Renal cortical epithelial cell (primary cell): ENCODE measurements around the gene RFT1. TPM values are rescaled to one million over a fixed set of nuclear protein-coding genes. Genes with fewer than 3 reads are reported as not detected.

Experiments used
- DNase-seq: peaks from one replicate; pipeline ENCODE4 v3.0.0-alpha.2; 2011; ENCODE audit warnings: low read depth
- total RNA-seq: library from RNA; depleted of rRNA; stranded (reverse); fragments of >200 nt; gene quantifications from 2 replicates; pipeline ENCODE4 v1.2.3, GENCODE V29; 2014

RFT1 gene
- total RNA-seq, 1 donor from 2014 or later, result 15.0 TPM

DNA sequence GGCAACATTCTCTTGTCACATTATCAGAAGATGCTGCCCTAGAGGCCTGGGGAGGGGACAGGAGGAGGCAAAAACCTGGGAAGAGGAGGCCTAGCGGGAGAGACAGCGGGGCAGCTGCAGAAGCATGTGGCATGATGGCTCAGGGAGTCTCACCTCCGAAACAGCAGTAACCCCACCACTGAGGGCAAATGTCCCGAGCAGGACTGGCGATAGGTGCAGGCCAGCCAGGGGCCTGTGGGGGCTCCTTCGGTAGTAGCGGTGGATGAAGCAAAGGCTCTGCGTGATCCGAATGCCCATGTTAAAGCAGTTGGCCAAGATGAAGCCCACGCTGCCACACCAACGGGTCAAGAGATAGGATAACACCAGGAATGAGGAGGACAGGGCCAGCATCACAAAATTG lies 38.0 kb downstream of the RFT1 start:
- no peak for DNase-seq

DNA sequence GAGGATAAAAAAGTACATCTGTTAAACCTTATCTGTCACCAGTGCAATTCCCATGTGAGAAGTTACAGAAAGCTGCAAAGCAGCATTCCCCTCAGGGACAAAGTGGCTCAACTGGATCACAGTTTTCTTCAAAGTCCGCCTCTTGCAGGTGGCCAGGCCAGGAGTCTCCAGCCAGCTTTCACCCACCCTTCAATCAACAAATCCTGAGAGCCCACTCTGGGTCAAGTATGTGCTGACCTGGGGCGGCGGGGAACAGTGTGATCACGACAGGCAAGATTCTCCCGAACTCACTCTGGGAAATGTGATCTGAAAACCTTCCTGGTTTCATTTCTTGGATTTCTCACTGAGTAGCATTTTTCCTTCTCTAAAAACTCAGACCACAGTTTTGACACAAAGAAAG lies 39.2 kb downstream of the RFT1 start:
- DNase-seq, result no peak

GRCh38 chr3:53089511-53089910 lies 40.7 kb downstream of the RFT1 start:
- DNase-seq, result no peak

- no peak for DNase-seq
These were observed 44.8 kb downstream of the RFT1 start for GRCh38 chr3:53085476-53085875.

GRCh38 chr3:53084310-53085001 lies 45.8 kb downstream of the RFT1 start:
- peak; percentile 23 for DNase-seq

DNA sequence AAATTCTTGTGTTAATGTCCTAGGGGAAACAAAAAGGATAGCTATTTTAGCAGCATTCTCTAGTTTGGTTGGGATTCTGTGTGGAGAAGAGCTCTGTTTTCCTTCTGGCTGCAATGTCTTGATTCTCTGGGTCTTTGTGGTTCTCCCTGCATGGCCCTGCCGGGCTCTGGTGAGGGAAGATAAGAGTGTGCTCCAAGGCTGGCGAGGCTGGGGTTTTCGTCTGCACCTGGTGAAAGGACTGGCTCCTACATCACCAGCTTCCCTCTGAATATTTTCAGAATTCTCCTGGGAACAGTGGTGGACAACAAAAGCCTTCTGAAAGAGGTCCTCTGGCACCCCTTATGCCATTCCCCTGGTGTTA lies 46.3 kb downstream of the RFT1 start:
- no peak for DNase-seq

DNA sequence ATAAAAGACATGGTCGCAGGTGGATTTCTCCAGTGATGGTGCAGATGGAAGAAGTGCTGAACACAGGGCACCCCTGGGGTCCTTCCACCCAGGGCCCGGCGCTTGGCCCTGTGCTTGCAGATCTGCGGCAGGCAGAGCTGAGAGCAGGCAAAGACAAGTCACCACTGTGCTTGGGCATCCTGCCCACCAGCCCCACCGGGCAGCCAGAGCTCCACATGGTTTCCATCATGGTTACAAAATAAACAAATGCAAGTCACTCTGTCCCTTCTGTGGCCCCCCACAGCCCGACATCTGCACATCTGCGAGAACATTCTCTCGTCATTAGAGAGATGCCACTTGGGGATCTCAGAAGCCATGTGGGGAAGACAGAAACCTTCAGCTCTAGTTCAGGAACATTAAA lies 46.7 kb downstream of the RFT1 start:
- no peak for DNase-seq

GRCh38 chr3:53082736-53083135 lies 47.5 kb downstream of the RFT1 start:
- DNase-seq, result no peak

GRCh38 chr3:53081318-53081717 lies 48.9 kb downstream of the RFT1 start:
- DNase-seq, result no peak

GRCh38 chr3:53080612-53081205 lies 49.5 kb downstream of the RFT1 start:
- DNase-seq, result no peak

DNA sequence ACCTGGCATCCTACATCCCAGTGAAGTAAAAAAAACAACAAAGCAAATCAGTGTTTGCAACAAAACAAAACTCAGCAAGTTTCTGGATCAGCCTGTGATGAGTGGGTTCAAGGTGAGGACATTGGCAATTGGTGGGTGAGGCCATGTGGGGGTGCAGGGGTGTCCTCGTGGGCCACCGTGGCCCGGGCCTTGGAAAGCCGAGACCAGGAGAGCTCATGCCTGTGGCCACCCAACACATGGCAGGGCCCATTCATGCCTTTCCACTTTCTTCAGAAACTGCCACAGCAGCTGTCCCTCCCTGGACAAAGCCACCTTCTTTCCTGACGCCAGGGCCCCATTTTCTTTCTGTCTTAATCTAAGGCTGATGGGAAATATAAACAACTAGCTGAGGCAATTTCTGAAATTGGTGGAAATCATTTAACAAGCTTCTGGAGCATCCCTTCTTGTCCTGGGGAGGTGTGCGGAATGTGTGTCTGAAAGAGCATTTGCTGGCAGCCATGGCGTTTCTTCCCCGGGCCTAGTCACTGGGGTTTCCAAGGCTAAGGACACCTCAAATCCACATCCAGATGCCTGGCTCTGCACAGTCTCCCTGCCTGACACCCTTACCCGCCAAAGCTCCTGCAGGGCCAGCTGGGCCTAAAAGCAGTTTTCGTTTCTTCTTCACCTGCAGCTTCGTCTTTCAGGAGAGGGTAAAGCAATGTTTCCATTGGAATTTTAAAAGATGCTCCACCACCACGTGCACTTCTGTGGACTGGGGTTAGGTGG lies 50.3 kb downstream of the RFT1 start:
- no peak for DNase-seq

DNA sequence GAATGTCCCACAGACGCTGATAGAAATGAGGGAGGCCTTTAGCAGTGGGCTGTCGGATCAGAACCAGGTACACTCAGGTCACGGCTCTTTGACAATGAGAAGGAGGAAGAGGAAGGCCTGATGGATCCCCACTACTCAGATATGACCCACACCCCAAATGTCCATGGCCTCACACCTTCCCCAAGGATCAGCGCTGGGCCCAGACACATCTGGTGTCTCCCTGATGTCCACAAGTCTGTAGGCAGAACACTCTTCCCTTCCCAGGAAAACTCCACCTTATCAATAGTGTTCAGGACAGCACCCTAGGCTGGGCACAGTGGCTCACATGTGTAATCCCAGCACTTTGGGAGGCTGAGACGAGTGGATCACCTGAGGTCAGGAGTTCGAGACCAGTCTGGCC lies 51.1 kb downstream of the RFT1 start:
- DNase-seq, result no peak

DNA sequence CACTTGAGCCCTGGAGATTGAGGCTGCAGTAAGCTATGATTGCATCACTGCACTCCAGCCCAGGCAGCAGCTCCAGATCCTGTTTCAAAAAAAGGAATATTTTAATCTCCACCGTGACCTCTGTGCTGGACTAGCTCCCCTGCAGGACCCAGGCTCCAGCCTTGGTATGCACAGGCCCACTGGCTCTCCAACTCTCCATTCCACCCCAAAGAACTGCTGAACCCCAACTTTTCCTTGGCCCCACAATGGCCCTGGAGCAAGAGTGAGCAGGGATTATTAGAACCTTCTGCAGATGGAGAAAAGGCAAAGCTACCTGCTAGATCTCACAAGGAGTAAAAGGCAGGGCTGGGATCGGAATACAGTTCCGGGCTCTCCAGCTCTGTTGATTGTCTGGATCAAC lies 51.6 kb downstream of the RFT1 start:
- no peak for DNase-seq

GRCh38 chr3:53077476-53078220 lies 52.6 kb downstream of the RFT1 start:
- DNase-seq, result no peak

GRCh38 chr3:53075743-53076140 lies 54.5 kb downstream of the RFT1 start:
- DNase-seq, result no peak

DNA sequence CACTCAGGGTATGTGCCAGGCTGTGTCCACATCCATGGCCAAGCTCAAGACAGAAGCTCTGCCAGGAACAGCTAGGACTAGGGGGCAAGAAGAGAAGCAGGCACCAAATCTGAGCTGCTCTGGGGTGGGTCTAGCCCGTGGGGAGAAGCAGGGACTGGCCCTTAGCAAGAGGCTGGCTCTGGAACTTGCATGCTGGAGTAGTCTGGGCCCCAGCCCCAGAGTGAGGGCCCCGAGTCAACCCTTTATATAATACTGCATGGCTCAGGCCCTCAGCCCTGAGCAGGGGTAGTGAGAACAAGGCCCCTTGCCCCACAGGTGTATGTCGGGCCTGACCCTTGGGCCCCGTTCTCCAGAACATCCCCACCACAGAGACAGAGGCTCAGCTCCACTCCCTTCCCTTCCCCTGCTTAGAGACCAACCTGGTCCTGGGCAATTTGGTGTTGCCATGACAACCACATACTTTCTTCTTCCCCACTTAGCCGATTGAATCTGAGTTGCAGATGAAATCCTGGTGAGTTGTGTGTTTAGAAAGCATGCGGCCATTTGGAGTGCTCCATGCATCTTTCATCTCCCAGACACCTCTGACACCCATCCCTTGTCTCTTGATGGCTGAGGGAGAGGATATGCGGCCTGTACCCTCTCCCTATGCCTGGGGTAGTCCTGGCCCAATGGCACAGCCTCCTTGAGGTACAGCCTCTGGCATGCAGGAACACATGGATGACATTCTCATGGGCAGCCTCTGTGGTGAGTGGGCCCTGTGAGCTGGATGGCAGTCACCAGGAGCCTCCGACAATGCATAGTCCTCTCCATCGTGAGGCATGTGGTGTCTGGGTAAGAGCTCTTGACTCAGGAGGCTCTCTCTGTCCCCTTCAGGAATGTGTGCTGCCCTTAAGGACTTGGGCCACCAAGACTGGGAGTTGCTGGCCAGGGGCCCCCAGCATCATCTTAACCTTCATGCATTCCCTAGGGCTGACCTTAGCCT lies 55.2 kb downstream of the RFT1 start:
- DNase-seq, result no peak

DNA sequence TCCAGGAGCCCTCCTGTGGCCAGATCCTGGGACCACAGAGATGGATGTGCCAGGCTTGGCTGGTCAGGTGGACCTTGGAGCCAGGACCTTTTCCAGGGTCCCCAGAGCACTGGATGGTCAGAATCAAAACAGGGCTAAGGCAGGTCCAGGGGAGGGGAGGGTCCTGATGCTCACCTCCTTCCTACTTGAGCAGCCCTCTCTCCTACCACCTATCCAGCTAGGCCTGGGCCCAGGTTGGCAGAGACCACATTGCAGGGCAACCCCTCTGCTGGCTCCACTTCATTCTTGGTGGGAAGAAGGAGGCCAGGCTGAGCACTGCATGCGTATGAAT lies 55.9 kb downstream of the RFT1 start:
- no peak for DNase-seq

GRCh38 chr3:53073553-53074365 lies 56.5 kb downstream of the RFT1 start:
- DNase-seq, result no peak

- peak; percentile 58 for DNase-seq
These were observed 57.3 kb downstream of the RFT1 start for GRCh38 chr3:53072653-53073552.
